Measurements from ENCODE around the gene OLIG1. TPM values are rescaled to one million over a fixed set of nuclear protein-coding genes. Genes with fewer than 3 reads are reported as not detected.

OLIG1 gene
- total RNA-seq, 4 donors from 2014 or later: not detected

GRCh38 chr21:33112151-33112550 lies 42.2 kb downstream of the OLIG1 start:
- H3K4me3 ChIP-seq: no peak overlapping the region
- no peak overlapping the region for H3K27ac ChIP-seq
- no peak for DNase-seq (ENCODE audit: low spot score in 2 of 2)
- H3K36me3 ChIP-seq: no peaks in the 10 kb centered on the region
- no peaks in the 10 kb centered on the region for H3K9me3 ChIP-seq
- H3K27me3 ChIP-seq: peaks cover 0 to 56% of the 10 kb centered on the region in 2 donors
- H3K4me1 ChIP-seq: peaks cover 0 to 37% (median 6%) of the 10 kb centered on the region in 4 donors
- no peak for TF ChIP-seq CTCF (IDR thresholded peaks at IDR 0.05)
- TF ChIP-seq EP300 (IDR thresholded peaks at IDR 0.05): no peak
- TF ChIP-seq POLR2A (IDR thresholded peaks at IDR 0.05): no peak
- 47 to 63% methylated on average over 5 of the region's 5 CpGs for WGBS, 2 donors

GRCh38 chr21:33112681-33113080 lies 42.7 kb downstream of the OLIG1 start:
- WGBS, 2 donors: 51 to 56% methylated on average over 4 of the region's 4 CpGs
- no peak for DNase-seq (ENCODE audit: low spot score in 2 of 2)
- Histone ChIP-seq H3K27ac (no peak overlapping the region), H3K27me3 (peaks cover 0 to 56% of the 10 kb centered on the region in 2 donors), H3K36me3 (no peaks in the 10 kb centered on the region), H3K4me3 (no peak overlapping the region), H3K4me1 (peaks cover 0 to 41% (median 10%) of the 10 kb centered on the region in 4 donors), H3K9me3 (no peaks in the 10 kb centered on the region)
- TF ChIP-seq POLR2A (IDR thresholded peaks at IDR 0.05) (no peak), EP300 (IDR thresholded peaks at IDR 0.05) (no peak), CTCF (IDR thresholded peaks at IDR 0.05) (no peak)

GRCh38 chr21:33113131-33113530 lies 43.2 kb downstream of the OLIG1 start:
- Histone ChIP-seq H3K4me3 (no peak overlapping the region), H3K27me3 (peaks cover 0 to 56% of the 10 kb centered on the region in 2 donors), H3K9me3 (no peaks in the 10 kb centered on the region), H3K4me1 (peaks cover 0 to 46% (median 14%) of the 10 kb centered on the region in 4 donors), H3K36me3 (no peaks in the 10 kb centered on the region), H3K27ac (no peak overlapping the region)
- TF ChIP-seq CTCF (IDR thresholded peaks at IDR 0.05) (no peak), EP300 (IDR thresholded peaks at IDR 0.05) (no peak), POLR2A (IDR thresholded peaks at IDR 0.05) (no peak)
- WGBS, 2 donors: 66 to 74% methylated on average over 13 of the region's 13 CpGs
- DNase-seq (ENCODE audit: low spot score in 2 of 2): no peak

- no peaks in the 10 kb centered on the region for H3K9me3 ChIP-seq
- 95% methylated on average over 3 of the region's 3 CpGs for WGBS, 2 donors
- no peak overlapping the region for H3K27ac ChIP-seq
- peaks cover 0 to 44% of the 10 kb centered on the region in 2 donors for H3K27me3 ChIP-seq
- no peaks in the 10 kb centered on the region for H3K36me3 ChIP-seq
- no peak for DNase-seq (ENCODE audit: low spot score in 2 of 2)
- peaks cover 0 to 45% (median 14%) of the 10 kb centered on the region in 4 donors for H3K4me1 ChIP-seq
- TF ChIP-seq CTCF (IDR thresholded peaks at IDR 0.05): no peak
- no peak for TF ChIP-seq EP300 (IDR thresholded peaks at IDR 0.05)
- TF ChIP-seq POLR2A (IDR thresholded peaks at IDR 0.05): no peak
- no peak overlapping the region for H3K4me3 ChIP-seq
Observed at GRCh38 chr21:33114276-33114675, 44.3 kb downstream of the OLIG1 start.

- no peaks in the 10 kb centered on the region for H3K36me3 ChIP-seq
- peaks cover 0 to 34% (median 9%) of the 10 kb centered on the region in 4 donors for H3K4me1 ChIP-seq
- no peak for TF ChIP-seq CTCF (IDR thresholded peaks at IDR 0.05)
- TF ChIP-seq EP300 (IDR thresholded peaks at IDR 0.05): no peak
- TF ChIP-seq POLR2A (IDR thresholded peaks at IDR 0.05): no peak
- 70 to 74% methylated on average over 20 of the region's 20 CpGs for WGBS, 2 donors
- no peak for DNase-seq (ENCODE audit: low spot score in 2 of 2)
- no peaks in the 10 kb centered on the region for H3K9me3 ChIP-seq
- peak overlapping the region in 2 of 4 donors; percentile 30 to 78 for H3K27ac ChIP-seq
- H3K27me3 ChIP-seq: peaks cover 0 to 30% of the 10 kb centered on the region in 2 donors
- no peak overlapping the region for H3K4me3 ChIP-seq
Observed at GRCh38 chr21:33115631-33116510, 45.9 kb downstream of the OLIG1 start.

Measured in tibial nerve (tissue), 4 donors.